Activated T-cell treated with anti-CD3 and anti-CD28 coated beads, Interleukin-2, amount 50 U/mL, for 4 hours (primary cell): ENCODE data around the gene PEX6. TPM values are rescaled to one million over a fixed set of nuclear protein-coding genes. Genes with fewer than 3 reads are reported as not detected.

Experiments
- ATAC-seq, 2 donors: fragments of 200-7000 bp; cut with Tn5 transposase; one replicate each; pipeline ENCODE4 v1.10.0; 2021
- DNase-seq: peaks from one replicate; pipeline ENCODE4 v3.0.0-alpha.2; 2020
- H3K27me3 Mint-ChIP-seq: one replicate; pipeline ENCODE4 v1.8.0; 2021; ENCODE audit warnings: low read depth, mixed read lengths
- H3K36me3 Mint-ChIP-seq: one replicate; pipeline ENCODE4 v1.8.0; 2022; ENCODE audit warnings: mixed read lengths; ENCODE audit not compliant: insufficient read depth
- H3K4me1 Mint-ChIP-seq: one replicate; pipeline ENCODE4 v1.8.0; 2021; ENCODE audit warnings: low read depth, mixed read lengths
- H3K4me3 Mint-ChIP-seq: one replicate; pipeline ENCODE4 v1.8.0; 2021; ENCODE audit warnings: mild to moderate bottlenecking, moderate library complexity, mixed read lengths
- H3K9me3 Mint-ChIP-seq: one replicate; pipeline ENCODE4 v1.8.0; 2021; ENCODE audit warnings: mixed read lengths
- total RNA-seq, 3 donors: library from RNA; stranded (reverse); gene quantifications; one replicate each; pipeline ENCODE4 v1.2.1, GENCODE V29; 2021

The PEX6 gene
- total RNA-seq, 3 donors from 2014 or later, result 4.2 to 13.2 (median 10.9) TPM

DNA sequence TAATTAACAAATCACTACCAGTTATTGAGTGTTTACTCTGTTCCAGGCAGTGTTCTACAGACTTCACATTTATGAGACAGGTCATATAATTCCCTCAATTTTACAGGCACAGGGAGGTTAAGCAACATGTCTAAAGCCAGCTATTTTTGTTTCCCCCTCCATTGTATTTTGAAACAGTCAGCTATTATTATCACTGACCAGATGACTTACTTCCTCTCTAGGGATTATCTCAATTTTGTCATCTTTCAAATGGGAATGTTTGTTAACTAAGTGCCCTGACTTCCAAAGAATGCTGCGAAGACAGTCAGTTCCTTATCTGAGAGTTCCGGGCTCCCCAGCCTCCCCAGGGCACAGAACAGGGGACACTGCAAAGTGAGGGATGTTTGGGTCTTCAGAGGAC is 55.3 kb downstream of the PEX6 start:
- Mint-ChIP-seq H3K9me3 (no peaks in the 10 kb centered on the region), H3K4me1 (peaks cover 5% of the 10 kb centered on the region), H3K36me3 (no peaks in the 10 kb centered on the region), H3K27me3 (no peaks in the 10 kb centered on the region), H3K4me3 (no peak overlapping the region)
- ATAC-seq, result no peak
- DNase-seq, result no peak

DNA sequence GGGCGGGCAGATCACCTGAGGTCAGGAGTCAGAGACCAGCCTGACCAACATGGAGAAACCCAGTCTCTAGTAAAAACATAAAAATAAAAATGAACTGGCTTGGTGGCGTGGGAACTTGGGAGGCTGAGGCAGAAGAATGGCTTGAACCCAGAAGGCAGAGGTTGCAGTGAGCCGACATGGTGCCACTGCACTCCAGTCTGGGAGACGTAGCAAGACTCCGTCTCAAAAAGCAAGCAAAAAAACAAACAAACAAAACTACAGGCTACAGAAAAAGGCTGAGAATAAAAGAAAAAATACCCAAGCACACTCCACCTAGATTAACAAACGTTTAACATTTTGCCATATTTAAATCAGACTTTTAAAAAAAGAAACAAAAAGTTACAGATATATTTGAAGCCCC is 57.2 kb downstream of the PEX6 start:
- Mint-ChIP-seq H3K9me3 (no peaks in the 10 kb centered on the region), H3K27me3 (no peaks in the 10 kb centered on the region), H3K4me1 (no peaks in the 10 kb centered on the region), H3K36me3 (no peaks in the 10 kb centered on the region), H3K4me3 (no peak overlapping the region)
- no peak for ATAC-seq
- no peak for DNase-seq

DNA sequence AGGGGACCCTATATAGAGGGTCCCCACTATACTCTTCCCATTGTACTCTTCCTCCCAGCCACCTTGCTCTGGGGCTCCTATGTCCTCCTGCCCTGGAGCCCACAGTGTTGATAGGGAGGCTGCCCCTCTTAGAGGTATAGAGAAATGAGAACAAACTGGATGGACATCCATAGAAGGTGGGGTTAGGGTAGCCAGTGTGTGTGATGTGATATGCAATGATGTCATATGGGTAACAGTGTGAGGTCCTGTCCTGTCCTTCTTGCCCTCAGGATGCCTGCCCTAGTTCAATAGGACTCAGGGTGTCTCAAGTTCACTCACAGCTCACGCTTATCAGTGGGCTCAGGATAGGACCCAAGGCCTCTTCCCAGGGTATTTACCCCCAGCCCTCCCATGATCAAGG is 62.7 kb downstream of the PEX6 start:
- peaks cover 1% of the 10 kb centered on the region for H3K4me1 Mint-ChIP-seq
- peak in 1 of 2 donors; percentile 34 for ATAC-seq
- no peak for DNase-seq
- H3K9me3 Mint-ChIP-seq, result no peaks in the 10 kb centered on the region
- H3K36me3 Mint-ChIP-seq, result no peaks in the 10 kb centered on the region
- peaks cover 13% of the 10 kb centered on the region for H3K27me3 Mint-ChIP-seq
- no peak overlapping the region for H3K4me3 Mint-ChIP-seq

DNA sequence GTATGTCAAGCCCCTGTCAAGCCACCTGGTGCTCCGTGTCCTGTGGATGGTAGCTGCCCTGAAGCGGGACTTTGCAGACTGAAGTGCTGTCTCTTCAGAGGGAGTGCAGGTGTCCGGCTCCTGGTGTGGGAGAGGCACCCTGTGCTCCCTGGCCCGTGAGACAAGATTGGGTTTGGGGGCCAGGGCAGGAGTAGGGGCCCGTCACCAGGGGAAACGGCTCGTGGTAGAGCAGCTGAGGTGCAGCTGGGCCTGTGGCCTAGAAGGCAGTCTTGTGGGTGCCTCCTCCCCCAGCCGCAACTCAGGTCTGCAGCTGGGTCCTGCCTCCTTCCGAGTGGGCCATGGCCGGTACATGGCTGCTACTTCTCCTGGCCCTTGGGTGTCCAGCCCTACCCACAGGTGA is 63.2 kb downstream of the PEX6 start, which contains the start of gene PTCRA:
PTCRA (plus strand) TSS at position 322 of the 400 bp plus-strand sequence; CDS start at position 339, 17 bp downstream.
- Mint-ChIP-seq H3K36me3 (no peaks in the 10 kb centered on the region), H3K4me3 (no peak within 1 kb of the TSS), H3K9me3 (no peaks in the 10 kb centered on the region), H3K4me1 (peaks cover 2% of the 10 kb centered on the region), H3K27me3 (peaks cover 16% of the 10 kb centered on the region)
- DNase-seq, result no peak
- peak in 1 of 2 donors; percentile 23 for ATAC-seq

DNA sequence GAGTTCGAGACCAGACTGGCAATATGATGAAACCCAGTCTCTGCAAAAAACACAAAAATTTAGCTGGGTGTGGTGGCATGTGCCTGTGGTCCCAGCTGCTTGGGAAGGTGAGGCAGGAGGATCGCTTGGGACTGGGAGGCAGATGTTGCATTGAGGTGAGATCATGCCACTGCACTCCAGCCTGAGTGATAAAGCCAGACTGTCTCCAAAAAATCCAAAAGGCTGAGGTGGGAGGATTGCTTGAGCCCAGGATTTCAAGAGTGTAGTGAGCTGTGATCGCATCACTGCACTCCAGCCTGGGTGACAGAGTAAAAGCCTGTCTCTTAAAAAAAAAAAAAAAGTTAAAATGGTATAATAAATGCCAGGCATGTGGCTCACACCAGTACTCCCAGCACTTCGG is 64.4 kb downstream of the PEX6 start:
- peaks cover 16% of the 10 kb centered on the region for H3K27me3 Mint-ChIP-seq

More for the DNA sequence above, 64.4 kb downstream of the PEX6 start:
- ATAC-seq, result no peak
- Mint-ChIP-seq H3K9me3 (no peaks in the 10 kb centered on the region), H3K36me3 (no peaks in the 10 kb centered on the region), H3K4me1 (peaks cover 2% of the 10 kb centered on the region), H3K4me3 (no peak overlapping the region)
- DNase-seq, result no peak

Other genes with a start within 250 kb of the PEX6 start
- gene TBCC, start 233.1 kb downstream of the PEX6 start, total RNA-seq, result 10 to 100 TPM; 19.6 to 21.4 (median 20.1) TPM
- 1 to 10 TPM; 7.6 to 8.5 (median 8.2) TPM for gene BICRAL, start 197.1 kb downstream of the PEX6 start, total RNA-seq
- gene RPL7L1, start 99.6 kb downstream of the PEX6 start, total RNA-seq, result 100 to 1,000 TPM; 262 to 307 (median 280) TPM
- not detected for gene PTCRA, start 63.1 kb downstream of the PEX6 start, total RNA-seq
- gene CNPY3, start 49.7 kb downstream of the PEX6 start, total RNA-seq, result 10 to 100 TPM; 41.9 to 46.6 (median 42.4) TPM
- under 1 TPM; 0.20 to 0.71 (median 0.69) TPM for gene GNMT, start 18.4 kb downstream of the PEX6 start, total RNA-seq
- 10 to 100 TPM; 32.8 to 37.0 (median 32.9) TPM for gene PPP2R5D, start 5.4 kb upstream of the PEX6 start, total RNA-seq
- 10 to 100 TPM; 95.7 to 98.6 (median 96.8) TPM for gene MEA1, start 34.8 kb upstream of the PEX6 start, total RNA-seq
- 10 to 100 TPM; 51.9 to 55.8 (median 52.2) TPM for gene KLHDC3, start 35.1 kb upstream of the PEX6 start, total RNA-seq
- gene RRP36, start 42.4 kb upstream of the PEX6 start, total RNA-seq, result 100 to 1,000 TPM in 2 of 3 donors, 10 to 100 TPM in 1; 98.1 to 103 (median 100) TPM
- 10 to 100 TPM; 13.2 to 15.0 (median 13.3) TPM for gene CUL7, start 74.7 kb upstream of the PEX6 start, total RNA-seq
- 100 to 1,000 TPM in 2 of 3 donors, 10 to 100 TPM in 1; 93.3 to 120 (median 115) TPM for gene MRPL2, start 80.3 kb upstream of the PEX6 start, total RNA-seq
- 1 to 10 TPM; 5.4 to 9.1 (median 7.4) TPM for gene KLC4, start 80.5 kb upstream of the PEX6 start, total RNA-seq
- gene PTK7, start 97.1 kb upstream of the PEX6 start, total RNA-seq, result 1 to 10 TPM; 1.3 to 4.3 (median 1.9) TPM
- gene SRF, start 192.1 kb upstream of the PEX6 start, total RNA-seq, result 10 to 100 TPM; 72.0 to 80.1 (median 72.8) TPM
- gene CUL9, start 203.0 kb upstream of the PEX6 start, total RNA-seq, result 10 to 100 TPM; 29.5 to 32.3 (median 30.4) TPM